Hippocampal formation (tissue), 2 donors: Measurements from ENCODE around the gene NKAIN1.
"Not testable (repeated sequence)": the region's sequence is repeated elsewhere in the genome, so short reads cannot be mapped to it uniquely, and the experiment has no call there.

Experiments
- DNase-seq, 2 donors: peaks; one replicate each; lab custom pipeline; 2025; lab: John Stamatoyannopoulos, UW

The NKAIN1 gene

DNA sequence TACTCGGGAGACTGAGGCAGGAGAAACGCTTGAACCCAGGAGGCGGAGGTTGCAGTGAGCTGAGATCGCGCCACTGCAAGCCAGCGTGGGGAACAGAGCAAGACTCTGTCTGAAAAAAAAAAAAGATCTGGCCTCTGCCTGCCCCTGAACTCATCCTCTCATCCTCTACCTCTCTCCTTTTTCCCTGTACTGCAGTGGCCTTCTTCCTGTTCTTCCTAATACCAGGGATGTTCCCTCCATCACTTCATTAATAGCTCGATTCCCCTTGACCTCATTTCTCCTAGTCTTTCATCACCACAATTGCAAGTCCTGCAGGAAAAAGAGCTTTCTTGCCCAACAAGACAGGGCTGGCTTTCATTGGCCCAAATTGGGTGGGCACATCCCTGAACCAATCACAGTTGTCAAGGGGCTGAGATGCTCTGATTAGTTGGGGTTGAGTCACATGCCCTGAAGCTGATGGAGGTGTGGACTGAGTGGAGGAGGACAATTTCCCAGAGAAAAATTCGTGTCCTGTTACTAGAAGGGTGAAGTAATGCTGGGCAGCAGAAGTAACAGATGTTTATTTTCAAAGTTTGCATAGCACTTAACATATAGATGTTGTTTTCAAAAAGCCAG is 87.4 kb downstream of the NKAIN1 start:
- DNase-seq, result no peak

DNA sequence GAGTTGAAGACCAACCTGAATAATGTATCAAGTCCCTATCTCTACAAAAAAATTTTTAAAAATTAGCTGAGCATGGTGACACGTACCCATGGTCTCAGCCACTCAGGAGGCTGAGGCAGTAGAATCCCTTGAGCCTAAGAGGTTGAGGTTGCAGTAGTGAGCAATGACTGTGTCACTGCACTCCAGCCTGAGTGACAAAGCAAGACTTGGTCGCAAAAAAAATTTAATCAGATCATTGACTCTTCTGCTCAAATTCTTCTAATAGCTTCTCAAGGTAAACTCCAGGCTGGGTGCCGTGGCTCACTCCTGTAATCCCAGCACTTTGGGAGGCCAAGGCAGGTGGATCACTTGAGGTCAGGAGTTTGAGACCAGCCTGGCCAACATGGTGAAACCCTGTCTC is 88.3 kb downstream of the NKAIN1 start:
- no peak for DNase-seq

DNA sequence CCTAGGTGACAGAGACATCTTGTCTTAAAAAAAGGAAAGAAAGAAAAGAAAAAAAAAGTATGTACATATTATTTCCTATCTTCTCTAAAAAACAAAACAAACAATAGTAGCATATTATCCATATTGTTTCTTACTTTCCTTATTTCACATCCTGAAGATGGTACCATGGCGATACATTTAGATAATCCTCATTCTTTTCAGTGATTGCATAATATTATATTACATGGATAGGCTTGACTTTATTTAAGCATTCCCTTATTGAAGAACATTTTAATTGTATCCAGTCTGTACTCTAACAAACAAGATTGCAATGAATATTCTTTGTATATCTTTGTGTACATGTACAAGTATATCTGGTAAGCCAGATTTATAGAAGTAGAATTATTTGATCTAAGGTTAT is 91.3 kb downstream of the NKAIN1 start:
- no peak for DNase-seq

DNA sequence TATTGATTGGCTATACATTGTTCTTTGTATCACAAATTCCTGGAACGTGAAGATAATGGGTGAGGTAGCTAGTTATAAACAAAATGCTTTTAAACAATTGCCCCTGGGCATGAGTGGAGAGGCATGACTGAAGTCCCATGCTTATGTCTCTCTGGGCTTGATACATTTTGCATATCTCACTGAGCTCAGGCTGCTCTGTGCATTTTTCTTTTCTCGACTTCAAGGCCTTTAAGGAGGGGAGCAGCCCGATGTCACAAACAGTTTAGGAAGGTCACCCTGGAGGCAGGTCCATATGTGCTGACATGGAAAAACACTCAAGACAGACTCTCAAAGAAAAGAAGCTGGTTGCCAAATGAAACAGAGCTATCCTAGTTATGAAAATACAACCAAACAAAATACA is 94.0 kb downstream of the NKAIN1 start:
- DNase-seq, result no peak

DNA sequence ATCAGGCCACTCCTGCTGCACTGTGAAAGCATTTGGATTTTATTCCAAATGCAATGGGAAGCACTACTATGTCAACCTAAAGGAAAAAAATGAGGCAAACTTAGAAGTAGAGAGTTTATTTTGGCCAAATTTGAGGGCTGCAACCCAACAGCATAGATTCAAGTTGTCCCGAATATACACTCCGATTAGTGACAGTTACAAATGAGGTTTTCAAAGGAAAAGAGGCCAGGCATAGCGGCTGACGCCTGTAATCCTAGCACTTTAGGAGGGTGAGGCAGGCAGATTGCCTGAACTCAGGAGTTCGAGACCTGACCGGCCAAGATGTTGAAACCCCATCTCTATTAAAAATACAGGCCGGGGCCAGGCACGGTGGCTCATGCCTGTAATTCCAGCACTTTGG is 95.2 kb downstream of the NKAIN1 start:
- no peak for DNase-seq

DNA sequence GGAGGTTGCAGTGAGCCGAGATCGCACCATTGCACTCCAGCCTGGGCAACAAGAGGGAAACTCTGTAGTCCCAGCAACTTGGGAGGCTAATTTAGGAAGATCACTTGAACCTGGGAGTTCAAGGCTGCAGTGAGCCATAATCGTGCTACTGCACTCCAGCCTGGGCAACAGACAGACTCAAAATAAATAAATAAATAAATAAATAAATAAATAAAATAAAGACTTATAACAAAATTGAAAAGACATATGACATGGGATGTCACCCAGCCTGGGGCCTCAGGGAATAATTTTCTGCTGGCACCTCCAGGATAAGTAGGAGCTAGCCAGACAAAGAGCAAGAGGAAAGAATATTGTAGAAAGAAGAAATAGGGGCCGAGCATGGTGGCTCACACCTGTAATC is 96.2 kb downstream of the NKAIN1 start:
- DNase-seq, result no peak

DNA sequence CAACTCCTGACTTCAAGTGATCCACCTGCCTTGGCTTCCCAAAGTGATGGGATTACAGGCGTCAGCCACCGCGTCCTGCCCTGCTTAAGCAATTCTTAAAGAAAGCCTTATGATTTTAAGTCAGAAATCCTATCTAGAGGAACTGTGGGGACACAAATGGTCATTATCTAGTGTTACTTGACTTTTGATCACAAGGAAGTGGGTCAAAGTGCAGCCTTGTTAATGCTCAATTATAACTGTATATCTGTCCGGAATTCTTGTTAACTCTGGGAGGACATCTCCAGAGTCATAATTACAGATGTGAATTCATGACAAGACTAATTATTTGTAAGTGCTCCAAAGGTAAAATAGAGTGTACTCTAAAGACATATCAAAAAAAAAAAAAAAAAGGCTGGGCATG is 97.3 kb downstream of the NKAIN1 start:
- no peak for DNase-seq

DNA sequence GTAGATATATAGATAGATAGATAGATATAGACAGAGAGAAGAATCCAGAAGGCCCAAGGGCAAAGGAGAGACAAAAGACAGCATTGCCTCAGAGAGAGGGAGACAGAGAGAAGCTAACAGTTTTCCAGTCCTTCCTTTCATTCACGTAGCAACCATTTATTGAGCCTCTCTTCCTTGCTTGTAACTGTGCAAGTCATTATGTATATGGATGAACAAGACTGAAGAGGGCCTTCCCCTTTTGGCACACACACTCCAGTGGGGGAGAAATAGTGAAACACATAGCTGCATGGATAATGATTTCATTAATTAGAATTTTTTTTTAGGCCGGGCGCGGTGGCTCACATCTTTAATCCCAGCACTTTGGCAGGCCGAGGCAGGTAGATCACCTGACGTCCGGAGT is 99.4 kb downstream of the NKAIN1 start:
- DNase-seq, result no peak

DNA sequence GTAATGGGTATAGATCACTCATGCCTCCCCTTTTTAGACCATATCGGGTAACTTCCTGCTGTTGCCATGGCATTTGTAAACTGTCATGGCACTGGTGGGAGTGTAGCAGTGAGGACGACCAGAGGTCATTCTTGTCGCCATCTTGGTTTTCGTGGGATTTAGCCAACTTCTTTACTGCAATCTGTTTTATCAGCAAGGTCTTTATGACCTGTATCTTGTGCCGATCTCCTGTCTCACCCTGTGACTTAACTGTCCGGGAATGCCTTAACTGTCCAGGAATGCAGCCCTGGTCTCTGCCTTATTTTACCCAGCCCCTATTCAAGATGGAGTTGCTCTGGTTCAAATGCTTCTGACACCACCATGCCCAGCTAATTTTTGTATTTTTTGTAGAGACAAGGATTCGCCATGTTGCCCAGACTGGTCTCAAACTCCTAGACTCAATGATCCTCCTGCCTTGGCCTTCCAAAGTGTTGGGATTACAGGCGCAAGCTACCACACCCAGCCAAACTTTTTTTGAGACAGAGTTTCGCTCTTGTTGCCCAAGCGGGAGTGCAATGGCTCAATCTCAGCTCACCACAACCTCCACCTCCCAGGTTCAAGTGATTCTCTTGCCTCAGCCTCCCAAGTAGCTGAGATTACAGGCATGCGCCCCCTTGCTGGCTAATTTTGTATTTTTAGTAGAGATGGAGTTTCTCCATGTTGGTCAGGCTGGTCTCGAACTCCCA is 100.7 kb downstream of the NKAIN1 start:
- not testable (repeated sequence) for DNase-seq

DNA sequence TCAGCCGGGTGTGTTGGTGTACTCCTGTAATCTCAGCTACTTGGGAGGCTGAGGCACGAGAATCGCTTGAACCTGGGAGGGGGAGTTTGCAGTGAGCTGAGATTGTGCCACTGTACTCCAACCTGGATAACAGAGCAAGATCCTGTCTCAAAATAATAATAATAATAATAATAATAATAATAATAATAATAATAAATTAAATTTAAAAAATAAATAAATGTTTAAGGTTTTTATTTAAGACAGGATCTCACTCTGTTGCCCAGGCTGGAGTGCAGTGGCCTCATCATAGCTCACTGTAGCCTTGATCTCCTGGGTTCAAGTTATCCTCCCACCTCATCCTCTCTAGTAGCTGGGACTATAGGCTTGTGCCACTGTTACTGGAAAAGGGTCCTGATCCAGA is 101.8 kb downstream of the NKAIN1 start:
- DNase-seq, result not testable (repeated sequence)

DNA sequence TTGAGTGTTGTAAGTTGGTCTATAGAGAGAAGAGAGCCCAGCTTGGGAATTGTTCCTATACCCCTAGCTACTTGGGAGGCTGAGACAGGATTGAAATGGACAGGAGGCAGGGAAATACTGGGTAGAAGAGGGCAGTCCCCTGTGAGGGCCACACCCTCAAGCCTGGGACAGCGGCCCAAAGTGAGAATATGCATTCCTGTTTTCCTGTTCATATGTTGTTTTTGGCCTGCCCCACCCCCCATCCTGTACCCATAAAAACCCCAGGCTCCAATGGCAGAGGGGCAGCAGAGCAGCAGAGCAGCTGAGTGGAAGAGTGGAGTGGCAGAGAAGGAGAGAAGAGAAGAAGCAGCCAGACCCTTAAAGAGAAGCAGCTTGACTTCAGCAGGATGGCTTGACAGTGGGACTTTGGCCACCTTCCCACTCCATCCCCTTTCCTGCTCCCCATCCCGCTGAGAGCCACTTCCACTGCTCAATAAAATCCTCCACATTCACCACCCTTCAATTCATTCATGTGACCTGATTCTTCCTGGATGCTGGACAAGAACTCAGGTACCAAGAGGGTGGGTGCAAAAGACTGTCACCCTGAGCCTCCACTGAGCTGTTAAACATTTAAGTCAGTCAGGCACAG is 103.6 kb downstream of the NKAIN1 start:
- no peak for DNase-seq

DNA sequence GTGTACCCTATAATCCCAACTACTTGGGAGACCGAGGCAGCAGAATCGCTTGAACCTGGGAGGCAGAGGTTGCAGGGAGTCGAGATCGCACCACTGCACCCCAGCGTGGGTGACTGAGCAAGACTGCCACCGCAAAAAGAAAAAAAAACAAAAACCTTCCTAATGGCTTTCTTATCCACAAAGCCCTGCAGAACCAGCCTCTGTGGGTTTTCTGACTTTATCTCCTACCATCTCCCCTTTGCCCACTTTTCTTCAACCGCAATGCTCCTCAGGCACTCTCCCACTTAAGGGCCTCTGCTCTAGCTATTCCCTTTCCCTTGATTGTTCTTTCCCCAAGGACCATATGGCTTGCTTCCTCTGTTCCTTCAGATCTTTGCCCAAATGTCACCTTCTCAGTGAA is 106.3 kb downstream of the NKAIN1 start:
- DNase-seq, result no peak
